ENCODE data around the gene XK. TPM values are rescaled to one million over a fixed set of nuclear protein-coding genes. Genes with fewer than 3 reads are reported as not detected.

The XK gene
- total and polyA plus RNA-seq, 2 donors (not counting 3 experiments of a cell fraction or from before 2014, with no cell fraction given) = 0.03 to 0.07 TPM

- no peak for TF ChIP-seq FOS (IDR thresholded peaks at IDR 0.05; ENCODE audit: borderline replicate concordance, insufficient read depth, low read length)
- no peak for TF ChIP-seq POLR2AphosphoS5 (IDR thresholded peaks at IDR 0.05; ENCODE audit: insufficient read depth, low read depth, low read length)
- TF ChIP-seq, protein P1, sequence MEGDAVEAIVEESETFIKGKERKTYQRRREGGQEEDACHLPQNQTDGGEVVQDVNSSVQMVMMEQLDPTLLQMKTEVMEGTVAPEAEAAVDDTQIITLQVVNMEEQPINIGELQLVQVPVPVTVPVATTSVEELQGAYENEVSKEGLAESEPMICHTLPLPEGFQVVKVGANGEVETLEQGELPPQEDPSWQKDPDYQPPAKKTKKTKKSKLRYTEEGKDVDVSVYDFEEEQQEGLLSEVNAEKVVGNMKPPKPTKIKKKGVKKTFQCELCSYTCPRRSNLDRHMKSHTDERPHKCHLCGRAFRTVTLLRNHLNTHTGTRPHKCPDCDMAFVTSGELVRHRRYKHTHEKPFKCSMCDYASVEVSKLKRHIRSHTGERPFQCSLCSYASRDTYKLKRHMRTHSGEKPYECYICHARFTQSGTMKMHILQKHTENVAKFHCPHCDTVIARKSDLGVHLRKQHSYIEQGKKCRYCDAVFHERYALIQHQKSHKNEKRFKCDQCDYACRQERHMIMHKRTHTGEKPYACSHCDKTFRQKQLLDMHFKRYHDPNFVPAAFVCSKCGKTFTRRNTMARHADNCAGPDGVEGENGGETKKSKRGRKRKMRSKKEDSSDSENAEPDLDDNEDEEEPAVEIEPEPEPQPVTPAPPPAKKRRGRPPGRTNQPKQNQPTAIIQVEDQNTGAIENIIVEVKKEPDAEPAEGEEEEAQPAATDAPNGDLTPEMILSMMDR (IDR thresholded peaks at IDR 0.05; ENCODE audit: extremely low read depth in 1 of 2, insufficient read depth in 1 of 2, low read depth in 1 of 2, low read length in 2 of 2) = no peak
- TF ChIP-seq GATA2 (IDR thresholded peaks at IDR 0.05; ENCODE audit: insufficient read depth, insufficient read length, low read depth, low read length) = no peak
- no peak for TF ChIP-seq JUN (IDR thresholded peaks at IDR 0.05; ENCODE audit: borderline replicate concordance, insufficient read depth, insufficient read length, low read depth)
- TF ChIP-seq MAX (IDR thresholded peaks at IDR 0.05; ENCODE audit: insufficient read depth, insufficient read length) = no peak
- no peak for TF ChIP-seq MYC (IDR thresholded peaks at IDR 0.05; ENCODE audit: low read depth, low read length)
- TF ChIP-seq POLR2A (IDR thresholded peaks at IDR 0.05; ENCODE audit: low read depth, low read length) = no peak
- no peak for TF ChIP-seq EZH2 (IDR thresholded peaks at IDR 0.05; ENCODE audit: borderline replicate concordance, low read depth, low read length, severe bottlenecking)
- Histone ChIP-seq H3K9me1 (replicated peaks; ENCODE audit: control insufficient read depth, extremely low read depth, insufficient read depth, low read length) (no peaks in the 10 kb centered on the region), H3K36me3 (ENCODE audit: control insufficient read depth in 2 of 2, extremely low read depth in 1 of 2, insufficient read depth in 2 of 2, low read length in 2 of 2) (no peaks in the 10 kb centered on the region), H3K79me2 (ENCODE audit: control insufficient read depth, insufficient read depth, low read length) (no peaks in the 10 kb centered on the region), H4K20me1 (replicated peaks; ENCODE audit: control insufficient read depth, extremely low read depth, insufficient read depth, low read length) (no peaks in the 10 kb centered on the region), H3K27me3 (ENCODE audit: control insufficient read depth in 2 of 2, insufficient read depth in 2 of 2, low read length in 2 of 2) (no peaks in the 10 kb centered on the region), H3K4me1 (ENCODE audit: control insufficient read depth, extremely low read depth, insufficient read depth, low read length) (no peaks in the 10 kb centered on the region), H3K4me2 (ENCODE audit: insufficient read depth, low read length) (no peak overlapping the region), H3K27ac (ENCODE audit: insufficient read depth, low read depth, low read length) (no peak overlapping the region), H3K4me3 (replicated peaks in 1 of 3; ENCODE audit: insufficient read depth in 1 of 3, low read depth in 1 of 3, low read length in 3 of 3) (no peak overlapping the region), H3K9me3 (replicated peaks; ENCODE audit: control insufficient read depth, insufficient read depth, low read length) (no peaks in the 10 kb centered on the region), H3K9ac (replicated peaks; ENCODE audit: extremely low read depth, insufficient read depth, low read length) (no peak overlapping the region), H2AFZ (ENCODE audit: low read depth, low read length) (no peak overlapping the region)
- DNase-seq (ENCODE audit: low read depth, low spot score) (no peak), FAIRE-seq (no peak)
- POLR2A ChIA-PET = no interaction called here
- CTCF ChIA-PET = no interaction called here
- intact Hi-C loops (cut with micrococcal nuclease) (no loop called here), dilution Hi-C loops (cut with MboI; ENCODE audit: extremely low pct_ligation_motif_present, low sequenced_read_pairs) (no loop called here)
- no TSS peak for BruUV-seq (replicated peaks)
Measured at GRCh38 chrX:37712458-37712857, 26.9 kb downstream of the XK start.
